Hepatocyte (in vitro differentiated cells): Measurements from ENCODE around the gene RGS5.

ENCODE experiments used
- CTCF ChIP-seq: fragments of 200-600 bp; sonication (generic); IDR thresholded peaks from 2 replicates; pipeline ENCODE4 v1.5.1; 2016; ENCODE audit warnings: antibody characterized with exemption, mild to moderate bottlenecking; ENCODE audit not compliant: poor library complexity
- EZH2 ChIP-seq: fragments of 200-600 bp; sonication (generic); IDR thresholded peaks from 2 replicates; pipeline ENCODE4 v1.6.1; 2016; ENCODE audit warnings: antibody characterized with exemption, mild to moderate bottlenecking, borderline replicate concordance
- EZH2phosphoT487 ChIP-seq: fragments of 200-600 bp; sonication (generic); IDR thresholded peaks from one replicate; pipeline ENCODE4 v1.6.1; 2018; ENCODE audit warnings: antibody characterized with exemption, mild to moderate bottlenecking, low read depth, moderate library complexity; ENCODE audit not compliant: unreplicated experiment, severe bottlenecking

GRCh38 chr1:163202833-163203451 lies at the start of gene RGS5:
- no peak for TF ChIP-seq CTCF
- TF ChIP-seq EZH2phosphoT487 = no peak
- no peak for TF ChIP-seq EZH2
